HFF-Myc (cell line): Measurements from ENCODE around the gene MED1.

Experiments
- DNase-seq: peaks from one replicate; pipeline ENCODE4 v3.0.0-alpha.2; 2011; ENCODE audit warnings: low read depth; ENCODE audit errors: extremely low read depth
- H3K4me3 ChIP-seq: replicated peaks from 2 replicates; pipeline ENCODE4 v1.5.1; 2011; ENCODE audit warnings: low read depth, mild to moderate bottlenecking, control low read depth, low read length
- CTCF ChIP-seq: IDR thresholded peaks from 2 replicates; pipeline ENCODE4 v1.5.1; 2012; ENCODE audit warnings: mild to moderate bottlenecking, low read depth, low read length, control low read depth; ENCODE audit errors: missing control alignments

Gene MED1

GRCh38 chr17:39408360-39408759, 42.7 kb downstream of the MED1 start:
- DNase-seq, result no peak
- TF ChIP-seq CTCF, result no peak
- no peak overlapping the region for H3K4me3 ChIP-seq

- no peak overlapping the region for H3K4me3 ChIP-seq
- TF ChIP-seq CTCF, result no peak
- DNase-seq, result no peak
These were observed 44.1 kb downstream of the MED1 start for GRCh38 chr17:39406951-39407350.

- TF ChIP-seq CTCF, result no peak
- H3K4me3 ChIP-seq, result no peak overlapping the region
- no peak for DNase-seq
These were observed 45.6 kb downstream of the MED1 start for GRCh38 chr17:39405436-39405835.

GRCh38 chr17:39404542-39405378, 46.3 kb downstream of the MED1 start:
- peak; percentile 35 for DNase-seq
- no peak for TF ChIP-seq CTCF

GRCh38 chr17:39402890-39403605, 48.0 kb downstream of the MED1 start:
- no peak overlapping the region for H3K4me3 ChIP-seq
- no peak for TF ChIP-seq CTCF
- DNase-seq, result no peak

More at GRCh38 chr17:39404542-39405378, 46.3 kb downstream of the MED1 start:
- H3K4me3 ChIP-seq, result no peak overlapping the region

GRCh38 chr17:39402244-39402889, 48.7 kb downstream of the MED1 start:
- peak; percentile 82 for DNase-seq
- peak overlapping the region; percentile 75 for H3K4me3 ChIP-seq
- no peak for TF ChIP-seq CTCF
